Mucosa of rectum (tissue), 2 donors: ENCODE results near the gene ZBTB46.

Experiments
- H3K27ac ChIP-seq, 2 donors: one replicate each; pipeline ENCODE4 v1.7.0; 2013; ENCODE audit warnings: inconsistent platforms in 2 of 2, low read depth in 2 of 2, low read length in 2 of 2
- H3K27me3 ChIP-seq, 2 donors: one replicate each; pipeline ENCODE4 v1.7.0; 2013; ENCODE audit warnings: low read length in 2 of 2; ENCODE audit not compliant: control insufficient read depth in 2 of 2, insufficient read depth in 2 of 2
- H3K36me3 ChIP-seq, 2 donors: one replicate each; pipeline ENCODE4 v1.7.0; 2013; ENCODE audit warnings: low read length in 2 of 2; ENCODE audit not compliant: control insufficient read depth in 2 of 2, insufficient read depth in 2 of 2
- H3K4me1 ChIP-seq, 2 donors: one replicate each; pipeline ENCODE4 v1.7.0; 2013; ENCODE audit warnings: low read length in 2 of 2, mild to moderate bottlenecking in 1 of 2; ENCODE audit not compliant: control insufficient read depth in 2 of 2, insufficient read depth in 2 of 2
- H3K4me3 ChIP-seq, 2 donors: one replicate each; pipeline ENCODE4 v1.7.0; 2013; ENCODE audit warnings: low read length in 2 of 2
- H3K9ac ChIP-seq, 2 donors: one replicate each; pipeline ENCODE4 v1.7.0; 2013; ENCODE audit warnings: low read length in 2 of 2, low read depth in 1 of 2, mild to moderate bottlenecking in 1 of 2
- H3K9me3 ChIP-seq, 2 donors: one replicate each; pipeline ENCODE4 v1.7.0; 2013; ENCODE audit warnings: low read length in 2 of 2; ENCODE audit not compliant: control insufficient read depth in 2 of 2
- donor health status: healthy.
- donor health status: Normal muscosa, but diverticular disease.

The ZBTB46 gene

DNA sequence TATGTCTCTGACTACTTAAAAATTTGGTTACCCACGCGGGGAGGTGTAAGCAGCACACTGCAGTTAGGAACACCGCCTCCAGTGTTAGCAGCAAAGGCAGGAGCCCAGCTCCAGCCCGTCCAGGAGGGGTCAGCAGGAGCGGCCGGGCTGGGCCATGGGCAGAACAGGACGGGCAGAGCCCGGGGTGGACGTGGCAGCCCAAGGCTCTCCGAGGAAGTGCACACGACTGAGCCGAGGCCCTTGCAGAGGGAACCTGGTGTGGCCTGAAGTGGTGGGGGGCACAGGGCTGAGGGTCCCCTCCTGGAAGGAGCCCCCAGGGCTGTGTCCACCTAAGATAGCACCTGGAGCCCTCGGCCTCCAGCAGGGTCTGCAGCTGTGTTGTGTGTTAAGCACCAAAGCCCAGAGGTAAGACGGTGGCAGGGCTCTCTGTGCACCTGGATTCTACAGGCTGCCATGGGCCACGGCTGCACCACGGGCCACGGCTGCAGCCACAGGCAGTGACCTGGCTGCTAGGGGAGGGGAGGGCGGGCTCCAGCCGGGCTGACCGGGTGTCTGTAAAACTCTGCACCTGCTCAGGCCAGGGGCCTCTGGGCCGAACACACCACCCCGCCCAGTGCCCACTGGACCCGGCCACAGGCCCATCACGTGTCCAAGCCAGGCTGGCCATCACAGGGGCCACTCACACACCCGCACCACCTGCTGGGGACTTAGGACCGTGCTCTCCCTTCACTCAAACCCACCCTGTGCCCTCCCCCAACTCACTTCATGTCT, 84.9 kb downstream of the ZBTB46 start:
- no peak overlapping the region for H3K9ac ChIP-seq
- H3K27ac ChIP-seq = no peak overlapping the region
- no peaks in the 10 kb centered on the region for H3K9me3 ChIP-seq
- no peaks in the 10 kb centered on the region for H3K36me3 ChIP-seq
- H3K4me1 ChIP-seq = peaks cover 4% of the 10 kb centered on the region in 2 donors
- no peak overlapping the region for H3K4me3 ChIP-seq
- no peaks in the 10 kb centered on the region for H3K27me3 ChIP-seq

DNA sequence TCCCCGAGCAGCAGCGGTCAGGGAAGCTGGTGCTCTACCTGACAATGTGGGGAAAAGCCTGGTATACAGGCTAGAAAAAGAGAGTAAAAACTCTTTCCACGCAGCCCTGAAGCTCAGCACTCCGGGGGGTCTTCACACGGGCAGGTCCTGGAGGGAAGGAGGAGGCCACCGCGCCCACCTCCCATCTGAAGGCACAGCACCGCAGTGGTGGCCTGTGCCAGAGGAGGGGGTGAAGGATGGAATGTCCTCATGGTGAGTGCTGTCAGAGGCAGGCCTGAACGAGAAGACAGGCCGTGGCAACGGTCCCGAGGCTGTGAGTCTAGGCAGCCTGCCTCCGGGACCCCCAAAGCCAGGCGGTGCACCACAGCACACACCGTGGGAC, 85.6 kb downstream of the ZBTB46 start:
- Histone ChIP-seq H3K27me3 (no peaks in the 10 kb centered on the region), H3K9me3 (no peaks in the 10 kb centered on the region), H3K27ac (no peak overlapping the region), H3K9ac (no peak overlapping the region), H3K4me3 (no peak overlapping the region), H3K36me3 (no peaks in the 10 kb centered on the region), H3K4me1 (peaks cover 8 to 11% of the 10 kb centered on the region in 2 donors)

DNA sequence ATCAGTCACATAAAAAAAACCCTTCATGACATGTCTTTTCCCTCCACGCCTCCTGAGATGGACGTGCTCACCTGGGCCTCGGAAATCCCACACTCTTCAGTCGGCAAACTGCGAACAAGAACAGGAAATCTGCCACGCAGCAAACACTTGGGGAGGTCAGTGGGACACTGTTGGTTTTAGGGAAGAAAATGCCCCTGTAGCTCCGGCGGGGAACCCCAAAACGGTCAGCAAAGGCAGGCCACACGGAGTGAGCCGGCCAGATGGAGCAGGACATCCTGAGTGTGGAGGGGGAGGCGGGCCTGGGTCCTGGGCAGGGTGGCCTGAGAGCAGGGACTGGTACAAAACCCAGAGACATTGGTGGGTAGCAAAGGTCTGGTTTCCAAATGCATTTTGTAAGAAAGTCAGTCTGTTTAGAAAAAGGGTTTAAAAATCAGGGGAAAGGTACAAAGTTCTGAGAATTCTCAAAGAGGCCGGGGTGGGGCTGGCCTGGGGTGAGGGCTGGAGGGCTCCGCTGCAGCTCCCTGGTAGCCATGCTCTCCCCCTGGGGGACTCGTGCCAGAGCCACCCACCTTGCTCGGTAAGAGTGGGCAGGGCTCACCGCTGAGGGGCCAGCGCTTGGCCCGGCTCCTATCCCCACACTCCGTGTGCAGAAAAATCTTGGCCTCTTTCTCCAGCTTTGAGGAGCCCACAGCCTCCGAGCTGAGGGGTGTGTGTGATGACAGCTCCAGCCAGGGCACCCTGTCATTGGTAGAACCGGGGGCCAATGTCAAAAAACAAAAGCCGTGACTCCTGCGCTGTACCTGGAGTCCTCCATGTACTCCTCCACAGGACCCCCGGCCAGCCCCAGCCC, 86.3 kb downstream of the ZBTB46 start:
- peaks cover 8 to 12% of the 10 kb centered on the region in 2 donors for H3K4me1 ChIP-seq
- H3K36me3 ChIP-seq = no peaks in the 10 kb centered on the region
- no peaks in the 10 kb centered on the region for H3K9me3 ChIP-seq
- no peak overlapping the region for H3K4me3 ChIP-seq
- H3K27me3 ChIP-seq = no peaks in the 10 kb centered on the region
- no peak overlapping the region for H3K9ac ChIP-seq
- H3K27ac ChIP-seq = no peak overlapping the region

DNA sequence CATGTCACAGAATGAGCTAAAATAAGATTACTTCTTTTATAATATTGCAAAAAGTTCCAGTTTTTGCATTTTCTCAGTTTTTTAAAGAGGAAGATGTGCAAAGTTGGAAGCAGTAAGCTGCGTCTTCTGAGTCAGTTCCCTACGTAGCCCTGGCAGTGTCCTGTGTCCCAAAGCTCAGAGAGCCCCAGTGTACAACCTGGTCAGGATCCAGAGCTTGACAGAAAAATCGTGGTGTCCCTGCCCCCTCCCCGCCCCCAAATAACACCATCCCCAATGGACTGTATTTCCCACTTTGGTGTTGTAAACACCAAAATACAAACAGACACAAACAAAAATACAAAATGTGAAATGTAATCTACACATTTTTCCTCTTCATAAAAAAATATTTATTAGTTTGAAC, 86.9 kb downstream of the ZBTB46 start:
- Histone ChIP-seq H3K4me3 (no peak overlapping the region), H3K27ac (no peak overlapping the region), H3K9ac (no peak overlapping the region), H3K9me3 (no peaks in the 10 kb centered on the region), H3K4me1 (peaks cover 8 to 12% of the 10 kb centered on the region in 2 donors), H3K36me3 (no peaks in the 10 kb centered on the region), H3K27me3 (no peaks in the 10 kb centered on the region)

DNA sequence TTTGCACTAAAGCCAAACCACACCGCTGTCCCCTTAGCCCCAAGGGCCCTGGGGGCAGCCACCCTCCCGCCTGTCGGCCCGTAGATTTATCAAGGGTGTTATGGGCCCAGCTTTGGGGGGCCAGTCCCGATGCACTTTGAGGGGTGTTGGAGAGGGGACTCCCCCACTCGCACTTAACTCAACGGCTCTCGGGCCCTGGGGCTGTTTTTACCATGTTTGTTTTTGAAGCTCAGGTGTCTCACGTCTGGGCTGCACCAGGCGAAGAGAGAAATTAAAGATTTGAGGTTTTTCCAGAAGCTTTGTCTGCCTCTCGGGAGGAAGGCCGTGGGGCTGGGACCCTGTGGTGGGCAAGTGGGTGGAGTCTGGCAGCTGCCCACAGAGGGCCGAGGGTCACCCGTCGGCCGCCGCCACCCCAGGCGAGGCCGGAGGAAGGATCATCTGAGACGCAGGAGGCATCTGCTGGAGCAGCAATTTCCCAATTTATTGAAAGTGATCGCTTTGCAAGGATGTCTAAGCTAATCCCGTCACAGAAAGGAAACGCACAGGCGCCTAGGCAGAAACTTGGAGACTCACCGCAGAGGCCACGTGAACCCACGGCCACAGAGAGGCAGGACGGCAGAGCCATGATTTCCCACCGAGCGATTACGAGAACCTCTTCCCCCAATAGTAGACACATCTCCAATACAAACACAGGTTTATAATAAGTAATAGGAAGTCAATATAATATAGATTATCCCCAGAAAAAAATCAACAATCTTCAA, 87.7 kb downstream of the ZBTB46 start:
- H3K9me3 ChIP-seq = no peaks in the 10 kb centered on the region
- H3K27ac ChIP-seq = no peak overlapping the region
- H3K4me1 ChIP-seq = peaks cover 14 to 16% of the 10 kb centered on the region in 2 donors
- no peaks in the 10 kb centered on the region for H3K36me3 ChIP-seq
- H3K9ac ChIP-seq = no peak overlapping the region
- H3K27me3 ChIP-seq = no peaks in the 10 kb centered on the region
- no peak overlapping the region for H3K4me3 ChIP-seq

DNA sequence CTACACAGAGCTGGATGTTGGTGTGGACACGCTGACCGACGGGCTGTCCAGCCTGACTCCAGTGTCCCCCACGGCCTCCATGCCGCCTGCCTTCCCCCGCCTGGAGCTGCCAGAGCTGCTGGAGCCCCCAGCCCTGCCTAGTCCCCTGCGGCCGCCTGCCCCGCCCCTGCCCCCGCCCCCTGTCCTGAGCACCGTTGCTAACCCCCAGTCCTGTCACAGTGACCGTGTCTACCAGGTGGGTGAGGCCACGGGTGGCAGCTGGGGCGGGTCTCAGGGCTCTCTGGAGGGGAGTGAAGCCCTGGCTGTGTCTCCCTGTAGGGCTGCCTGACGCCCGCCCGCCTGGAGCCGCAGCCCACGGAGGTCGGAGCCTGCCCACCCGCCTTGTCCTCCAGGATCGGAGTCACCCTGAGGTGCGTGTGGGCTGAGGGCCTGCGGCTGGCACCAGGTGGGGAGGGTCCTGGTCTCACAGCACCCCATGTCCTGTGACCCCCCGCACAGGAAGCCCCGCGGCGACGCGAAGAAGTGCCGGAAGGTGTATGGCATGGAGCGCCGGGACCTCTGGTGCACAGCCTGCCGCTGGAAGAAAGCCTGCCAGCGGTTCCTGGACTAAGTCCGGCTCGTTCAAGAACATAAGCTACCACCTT, 88.6 kb downstream of the ZBTB46 start:
- Histone ChIP-seq H3K4me1 (peaks cover 18 to 20% of the 10 kb centered on the region in 2 donors), H3K9ac (no peak overlapping the region), H3K4me3 (no peak overlapping the region), H3K27ac (no peak overlapping the region), H3K27me3 (no peaks in the 10 kb centered on the region), H3K36me3 (no peaks in the 10 kb centered on the region), H3K9me3 (no peaks in the 10 kb centered on the region)

DNA sequence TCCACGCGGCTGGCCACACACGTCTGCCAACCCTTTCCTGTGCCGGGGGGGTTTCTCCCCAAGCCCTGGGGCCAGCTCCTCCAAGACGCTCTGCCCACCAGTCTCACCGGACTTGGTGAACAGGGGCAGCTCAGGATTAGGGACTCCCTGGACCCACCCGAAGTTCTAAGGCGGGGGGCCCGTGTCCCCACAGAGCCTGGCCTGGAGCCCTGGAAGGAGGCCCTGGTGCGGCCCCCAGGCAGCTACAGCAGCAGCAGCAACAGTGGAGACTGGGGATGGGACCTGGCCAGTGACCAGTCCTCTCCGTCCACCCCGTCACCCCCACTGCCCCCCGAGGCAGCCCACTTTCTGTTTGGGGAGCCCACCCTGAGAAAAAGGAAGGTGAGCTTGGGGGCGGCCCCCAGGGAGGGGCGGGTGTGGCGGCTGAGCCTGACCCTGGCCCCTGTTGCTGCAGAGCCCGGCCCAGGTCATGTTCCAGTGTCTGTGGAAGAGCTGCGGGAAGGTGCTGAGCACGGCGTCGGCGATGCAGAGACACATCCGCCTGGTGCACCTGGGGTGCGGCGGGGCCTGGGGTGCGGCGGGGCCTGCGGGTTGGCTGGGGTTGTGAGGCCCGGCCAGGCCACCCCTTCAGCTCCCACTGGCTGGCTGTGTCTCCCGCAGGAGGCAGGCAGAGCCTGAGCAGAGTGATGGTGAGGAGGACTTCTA, 89.2 kb downstream of the ZBTB46 start:
- Histone ChIP-seq H3K4me3 (no peak overlapping the region), H3K9me3 (no peaks in the 10 kb centered on the region), H3K4me1 (peaks cover 24 to 26% of the 10 kb centered on the region in 2 donors), H3K36me3 (no peaks in the 10 kb centered on the region), H3K27ac (no peak overlapping the region), H3K27me3 (no peaks in the 10 kb centered on the region), H3K9ac (peak overlapping the region in 1 of 2 donors; percentile 78)

DNA sequence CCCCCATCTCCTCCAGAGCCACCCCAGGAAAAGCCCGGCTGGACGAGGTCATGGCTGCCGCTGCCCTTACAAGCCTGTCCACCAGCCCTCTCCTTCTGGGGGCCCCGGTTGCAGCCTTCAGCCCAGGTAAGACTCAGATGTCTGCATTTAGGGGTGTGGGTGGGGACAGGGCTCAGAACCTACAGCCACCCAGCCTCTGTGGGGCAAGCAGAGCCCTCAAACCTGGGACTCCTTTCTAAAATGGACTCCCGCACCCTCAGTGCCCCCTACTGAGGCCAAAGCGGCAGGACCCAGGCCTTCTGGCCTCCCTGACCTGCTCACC, 89.7 kb downstream of the ZBTB46 start:
- Histone ChIP-seq H3K9me3 (no peaks in the 10 kb centered on the region), H3K4me3 (peak overlapping the region in 1 of 2 donors; percentile 69), H3K9ac (peak overlapping the region in 1 of 2 donors; percentile 78), H3K36me3 (no peaks in the 10 kb centered on the region), H3K4me1 (peaks cover 29 to 31% of the 10 kb centered on the region in 2 donors), H3K27me3 (no peaks in the 10 kb centered on the region), H3K27ac (peak overlapping the region in 1 of 2 donors; percentile 89)

DNA sequence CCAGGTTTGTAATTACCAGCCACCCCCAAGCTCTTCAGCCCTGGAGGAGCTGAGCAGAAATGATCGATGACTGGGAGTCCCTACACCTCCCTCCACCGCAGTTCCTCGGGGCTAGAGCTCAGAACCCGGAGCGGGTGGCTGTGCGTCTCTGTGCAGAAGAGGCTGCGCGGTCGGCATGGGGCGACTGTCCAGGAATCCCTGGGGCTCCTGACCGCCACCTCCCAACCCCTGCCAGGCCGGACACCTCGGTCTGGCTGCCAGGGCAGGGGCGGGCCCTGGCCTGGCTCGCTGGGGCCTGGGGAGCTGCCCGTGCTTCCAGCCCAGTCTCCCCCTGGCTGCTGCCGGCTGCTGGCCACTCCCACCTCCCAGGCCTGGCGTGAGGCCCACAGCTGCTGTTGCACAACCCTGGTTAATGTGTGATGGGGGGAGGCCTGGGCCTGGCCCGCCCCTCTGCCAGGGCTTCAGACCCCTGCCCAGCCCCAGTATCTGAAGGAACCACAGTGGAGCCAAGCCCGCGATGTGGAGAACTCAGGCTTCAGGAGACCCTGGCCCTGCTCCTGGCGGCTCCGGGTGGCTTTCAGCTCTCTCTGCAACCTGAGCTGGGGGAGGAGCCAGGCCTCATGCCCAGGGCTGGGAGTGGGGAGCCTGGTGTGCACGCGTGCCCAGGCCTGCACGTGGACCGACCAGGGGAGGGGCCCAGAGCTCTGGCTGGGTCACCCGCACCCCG, 90.3 kb downstream of the ZBTB46 start:
- Histone ChIP-seq H3K9me3 (no peaks in the 10 kb centered on the region), H3K4me1 (peaks cover 34 to 36% of the 10 kb centered on the region in 2 donors)

More for the DNA sequence above, 90.3 kb downstream of the ZBTB46 start:
- Histone ChIP-seq H3K27me3 (no peaks in the 10 kb centered on the region), H3K9ac (peak overlapping the region; percentile 56 to 78), H3K27ac (peak overlapping the region; percentile 89 to 92), H3K4me3 (peak overlapping the region; percentile 69 to 75), H3K36me3 (peaks cover 0 to 2% of the 10 kb centered on the region in 2 donors)
